Smooth muscle cell (in vitro differentiated cells): Measurements from ENCODE around the gene ARHGAP15. TPM values are rescaled to one million over a fixed set of nuclear protein-coding genes. Genes with fewer than 3 reads are reported as not detected.

Experiments
- DNase-seq: peaks from one replicate; lab custom pipeline; 2025; ENCODE audit not compliant: unreplicated experiment; lab: John Stamatoyannopoulos, UW
- H2AFZ ChIP-seq: fragments of 200-600 bp; sonication (generic); 2 replicates; pipeline ENCODE4 v1.6.0; 2016; ENCODE audit warnings: antibody characterized with exemption, low read depth, mild to moderate bottlenecking
- H3F3A ChIP-seq: fragments of 200-600 bp; sonication (generic); 2 replicates; pipeline ENCODE4 v1.6.0; 2017; ENCODE audit warnings: antibody characterized with exemption, low read depth
- H3K27ac ChIP-seq: fragments of 200-600 bp; sonication (generic); 2 replicates; pipeline ENCODE4 v1.5.1; 2016; ENCODE audit warnings: low read depth, mild to moderate bottlenecking
- H3K27me3 ChIP-seq: fragments of 200-600 bp; sonication (generic); 2 replicates; pipeline ENCODE4 v1.6.1; 2016; ENCODE audit warnings: low read depth, mild to moderate bottlenecking
- H3K36me3 ChIP-seq: fragments of 200-600 bp; sonication (generic); 2 replicates; pipeline ENCODE4 v1.5.1; 2016; ENCODE audit warnings: low read depth
- H3K4me1 ChIP-seq: fragments of 200-600 bp; sonication (generic); 2 replicates; pipeline ENCODE4 v1.5.1; 2016; ENCODE audit warnings: low read depth
- H3K4me2 ChIP-seq: fragments of 200-600 bp; sonication (generic); 2 replicates; pipeline ENCODE4 v1.6.0; 2016; ENCODE audit warnings: mild to moderate bottlenecking
- H3K4me3 ChIP-seq: fragments of 200-600 bp; sonication (generic); 2 replicates; pipeline ENCODE4 v1.5.1; 2016; ENCODE audit warnings: mild to moderate bottlenecking
- H3K79me2 ChIP-seq: fragments of 200-600 bp; sonication (generic); 2 replicates; pipeline ENCODE4 v1.6.0; 2016; ENCODE audit warnings: low read depth, mild to moderate bottlenecking
- H3K9ac ChIP-seq: fragments of 200-600 bp; sonication (generic); 2 replicates; pipeline ENCODE4 v1.6.0; 2016; ENCODE audit warnings: low read depth
- H3K9me3 ChIP-seq: fragments of 200-600 bp; sonication (generic); replicated peaks from 2 replicates; pipeline ENCODE4 v1.5.1; 2016; ENCODE audit warnings: low read depth
- H4K20me1 ChIP-seq: fragments of 200-600 bp; sonication (generic); 2 replicates; pipeline ENCODE4 v1.6.0; 2016; ENCODE audit warnings: low read depth
- CTCF ChIP-seq: fragments of 200-600 bp; sonication (generic); IDR thresholded peaks from 2 replicates; pipeline ENCODE4 v1.5.1; 2017; ENCODE audit warnings: borderline replicate concordance, mild to moderate bottlenecking, antibody characterized with exemption; ENCODE audit not compliant: insufficient read depth, poor library complexity, severe bottlenecking
- WGBS: methylation state at CpG from one replicate; pipeline ENCODE4 v1.1.7; 2016; ENCODE audit warnings: low lambda C conversion rate; 5-methylcytosine and 5-hydroxymethylcytosine counted together
- polyA plus RNA-seq: library from polyadenylated mRNA; unstranded; fragments of >200 nt; fragmentation: Nextera tagmentation; extraction: Ambion mirVana; gene quantifications from 2 replicates; pipeline ENCODE4 v1.2.1, GENCODE V29; 2016
- total RNA-seq: library from RNA; depleted of rRNA; stranded (reverse); fragments of >200 nt; gene quantifications from 2 replicates; pipeline ENCODE4 v1.2.3, GENCODE V29; 2014

ARHGAP15 gene
- total and polyA plus RNA-seq, 2 experiments from 2014 or later = not detected

- DNase-seq = no peak
- no peak overlapping the region for H2AFZ ChIP-seq
- WGBS = 85% methylated on average over 2 of the region's 2 CpGs
- H3K9me3 ChIP-seq = no peaks in the 10 kb centered on the region
- no peak overlapping the region for H3K9ac ChIP-seq
- H3K79me2 ChIP-seq = no peaks in the 10 kb centered on the region
- H3K27me3 ChIP-seq = no peaks in the 10 kb centered on the region
- H3K4me2 ChIP-seq = no peak overlapping the region
- H3K4me1 ChIP-seq = peaks cover 13% of the 10 kb centered on the region
- H3F3A ChIP-seq = no peaks in the 10 kb centered on the region
- H3K27ac ChIP-seq = no peak overlapping the region
- no peak overlapping the region for H3K4me3 ChIP-seq
- TF ChIP-seq CTCF = no peak
- H4K20me1 ChIP-seq = no peaks in the 10 kb centered on the region
- no peaks in the 10 kb centered on the region for H3K36me3 ChIP-seq
These were observed 350.9 kb downstream of the ARHGAP15 start for GRCh38 chr2:143480086-143480485.

DNA sequence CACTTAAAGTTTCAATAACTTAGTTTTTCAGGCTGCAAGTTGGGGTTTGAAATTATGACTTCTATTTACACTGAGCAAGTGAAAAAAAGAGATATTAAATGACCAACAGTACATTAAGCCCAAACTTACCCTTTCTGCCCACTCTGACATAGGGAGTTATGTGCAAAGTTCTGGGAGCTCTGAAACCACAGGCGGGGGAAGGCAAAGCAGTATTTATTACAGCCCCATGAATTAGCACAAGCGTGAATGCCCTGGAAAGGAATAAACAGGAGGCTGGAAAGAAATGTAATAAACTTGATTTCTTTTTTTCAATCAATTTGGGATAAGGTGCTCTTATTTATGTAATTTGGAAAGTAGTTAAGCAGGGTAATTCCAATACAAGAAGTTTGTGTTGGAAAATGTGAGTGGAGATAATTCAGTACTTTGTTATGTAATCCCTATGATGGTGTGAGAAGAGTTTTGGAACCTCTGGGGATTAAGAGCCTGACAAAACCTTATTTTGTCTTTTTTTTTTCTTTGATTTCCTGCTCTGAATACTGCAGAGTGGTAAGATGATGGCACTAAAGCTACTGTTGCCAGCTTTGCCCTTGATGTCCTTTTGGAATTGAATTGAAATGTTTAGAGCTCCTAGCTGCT is 351.5 kb downstream of the ARHGAP15 start:
- no peak for TF ChIP-seq CTCF
- H3K27ac ChIP-seq = no peak overlapping the region
- DNase-seq = no peak
- H3K9ac ChIP-seq = no peak overlapping the region
- no peaks in the 10 kb centered on the region for H3F3A ChIP-seq
- no peaks in the 10 kb centered on the region for H3K36me3 ChIP-seq
- H3K79me2 ChIP-seq = no peaks in the 10 kb centered on the region
- 41% methylated on average over 2 of the region's 2 CpGs for WGBS
- no peaks in the 10 kb centered on the region for H3K9me3 ChIP-seq
- H3K4me1 ChIP-seq = peaks cover 13% of the 10 kb centered on the region
- H2AFZ ChIP-seq = no peak overlapping the region
- H3K4me3 ChIP-seq = no peak overlapping the region
- no peaks in the 10 kb centered on the region for H3K27me3 ChIP-seq
- no peaks in the 10 kb centered on the region for H4K20me1 ChIP-seq
- no peak overlapping the region for H3K4me2 ChIP-seq

DNA sequence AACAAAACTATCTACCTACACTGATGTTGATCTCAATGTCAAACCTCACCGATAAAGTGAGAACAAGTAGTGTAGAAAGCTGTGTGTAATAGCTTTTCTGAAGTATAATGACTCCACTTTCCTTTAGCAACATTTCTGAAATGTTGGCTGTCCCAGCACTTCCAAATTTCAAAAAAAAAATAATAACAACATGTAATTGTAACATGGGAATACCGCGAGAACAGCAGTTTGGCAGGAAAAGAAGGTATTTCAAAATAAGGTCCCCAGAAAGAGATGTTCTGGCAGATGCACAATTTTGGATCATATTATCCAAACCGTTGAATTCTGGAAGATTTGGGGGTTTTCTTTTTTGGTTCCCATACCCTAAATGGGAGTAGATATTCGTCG is 352.0 kb downstream of the ARHGAP15 start:
- H3K36me3 ChIP-seq = no peaks in the 10 kb centered on the region
- H3K4me2 ChIP-seq = no peak overlapping the region
- no peak overlapping the region for H3K9ac ChIP-seq
- WGBS = 56% methylated on average over 6 of the region's 6 CpGs
- H3K9me3 ChIP-seq = no peaks in the 10 kb centered on the region
- H3K27ac ChIP-seq = no peak overlapping the region
- no peak overlapping the region for H2AFZ ChIP-seq
- no peaks in the 10 kb centered on the region for H3K79me2 ChIP-seq
- no peak overlapping the region for H3K4me3 ChIP-seq
- H4K20me1 ChIP-seq = no peaks in the 10 kb centered on the region
- H3K27me3 ChIP-seq = no peaks in the 10 kb centered on the region
- no peaks in the 10 kb centered on the region for H3F3A ChIP-seq
- no peak for TF ChIP-seq CTCF
- no peak for DNase-seq
- H3K4me1 ChIP-seq = peaks cover 13% of the 10 kb centered on the region

DNA sequence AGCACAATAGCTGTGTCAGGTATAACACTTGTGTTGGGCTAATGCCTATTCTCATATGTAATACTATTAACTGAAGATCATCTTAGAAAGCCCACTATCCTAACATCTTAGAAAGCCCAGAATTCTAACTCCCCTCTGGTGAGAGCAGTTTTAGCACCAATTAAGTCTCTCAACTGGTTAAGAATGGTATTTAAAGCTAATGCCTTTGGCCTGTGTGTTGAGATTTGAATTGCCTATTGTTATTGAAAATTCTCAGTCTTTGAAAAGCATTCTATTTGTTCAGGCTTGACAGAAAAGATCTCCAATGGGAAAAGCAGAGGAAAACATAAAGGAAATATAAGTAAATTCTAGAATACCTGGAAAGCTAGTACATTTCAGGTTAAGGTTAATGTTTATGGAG is 352.5 kb downstream of the ARHGAP15 start:
- no peaks in the 10 kb centered on the region for H4K20me1 ChIP-seq
- peaks cover 13% of the 10 kb centered on the region for H3K4me1 ChIP-seq
- H3K9ac ChIP-seq = no peak overlapping the region
- no peak overlapping the region for H2AFZ ChIP-seq
- no peak overlapping the region for H3K4me3 ChIP-seq
- TF ChIP-seq CTCF = no peak
- DNase-seq = no peak
- H3K79me2 ChIP-seq = no peaks in the 10 kb centered on the region
- no peak overlapping the region for H3K4me2 ChIP-seq
- H3K9me3 ChIP-seq = no peaks in the 10 kb centered on the region
- no peaks in the 10 kb centered on the region for H3F3A ChIP-seq
- H3K27me3 ChIP-seq = no peaks in the 10 kb centered on the region
- no peaks in the 10 kb centered on the region for H3K36me3 ChIP-seq
- H3K27ac ChIP-seq = no peak overlapping the region
